ENCODE measurements around the gene TNFSF15.

- no peak for TF ChIP-seq EP300 (IDR thresholded peaks at IDR 0.05)
- TF ChIP-seq POLR2AphosphoS5 (IDR thresholded peaks at IDR 0.05), result no peak
- TF ChIP-seq CTCF (IDR thresholded peaks at IDR 0.05), result no peak
- TF ChIP-seq POLR2A (IDR thresholded peaks at IDR 0.05), result no peak
Observed at GRCh38 chr9:114811966-114812636, 6.3 kb upstream of the TNFSF15 start.
